Stimulated activated naive B cell treated with anti-CD40 and anti-IgM and Interleukin-4, amounts not matched to agents 10 μg/mL and 1 μg/mL and 100 μg/mL, for 72 hours (primary cell): ENCODE data around the gene CIB2.
A peak's percentile ranks its signal among the peaks of the same experiment; 100 is the strongest.

Experiments used
- ATAC-seq, 2 donors: fragments of 150-1000 bp; cut with Tn5 transposase; replicated peaks; 2 replicates each; pipeline ENCODE4 v1.10.0; 2021; ENCODE audit warnings: moderate library complexity in 1 of 2
- DNase-seq: peaks from one replicate; pipeline ENCODE4 v3.0.0; 2021
- H3K27ac Mint-ChIP-seq: one replicate; pipeline ENCODE4 v1.8.0; 2022; ENCODE audit warnings: mild to moderate bottlenecking, mixed read lengths
- H3K27me3 Mint-ChIP-seq, 2 donors: one replicate each; pipeline ENCODE4 v1.8.0; 2022; ENCODE audit warnings: mixed read lengths in 2 of 2
- H3K36me3 Mint-ChIP-seq, 2 donors: one replicate each; pipeline ENCODE4 v1.8.0; 2022; ENCODE audit warnings: mixed read lengths in 2 of 2, mild to moderate bottlenecking in 1 of 2
- H3K4me1 Mint-ChIP-seq, 2 donors: one replicate each; pipeline ENCODE4 v1.8.0; 2022; ENCODE audit warnings: mixed read lengths in 2 of 2, mild to moderate bottlenecking in 1 of 2
- H3K4me3 Mint-ChIP-seq, 2 donors: one replicate each; pipeline ENCODE4 v1.8.0; 2022; ENCODE audit warnings: mild to moderate bottlenecking in 2 of 2, mixed read lengths in 2 of 2, moderate library complexity in 1 of 2
- H3K9me3 Mint-ChIP-seq, 2 donors: one replicate each; pipeline ENCODE4 v1.8.0; 2022; ENCODE audit warnings: mixed read lengths in 2 of 2, mild to moderate bottlenecking in 1 of 2

CIB2 gene

GRCh38 chr15:78077053-78077870 is 54.0 kb downstream of the CIB2 start, which contains the start of gene TBC1D2B:
Gene TBC1D2B (minus strand): TSS chr15:78077711. CDS start chr15:78077652, 59 bp downstream.
- peak within 1 kb of the TSS; percentile 87 for H3K27ac Mint-ChIP-seq

GRCh38 chr15:78076231-78077052 is 54.8 kb downstream of the CIB2 start:
- Mint-ChIP-seq H3K36me3 (peaks cover 0 to 4% of the 10 kb centered on the region in 2 donors), H3K27me3 (no peaks in the 10 kb centered on the region), H3K27ac (peak overlapping the region; percentile 87), H3K4me3 (peak overlapping the region; percentile 91 to 97), H3K9me3 (no peaks in the 10 kb centered on the region), H3K4me1 (peaks cover 22 to 38% of the 10 kb centered on the region in 2 donors)
- ATAC-seq (peak; percentile 7 to 22), DNase-seq (no peak)

More at GRCh38 chr15:78077053-78077870, 54.0 kb downstream of the CIB2 start, which contains the start of gene TBC1D2B:
- H3K36me3 Mint-ChIP-seq = peaks cover 0 to 4% of the 10 kb centered on the region in 2 donors
- H3K27me3 Mint-ChIP-seq = no peaks in the 10 kb centered on the region
- ATAC-seq (peak; percentile 82 to 89), DNase-seq (peak; percentile 29)
- H3K4me1 Mint-ChIP-seq = peaks cover 20 to 33% of the 10 kb centered on the region in 2 donors
- peak within 1 kb of the TSS; percentile 91 to 97 for H3K4me3 Mint-ChIP-seq
- no peaks in the 10 kb centered on the region for H3K9me3 Mint-ChIP-seq

- Mint-ChIP-seq H3K27me3 (no peaks in the 10 kb centered on the region), H3K27ac (peak overlapping the region; percentile 42), H3K4me1 (peaks cover 24 to 40% of the 10 kb centered on the region in 2 donors), H3K9me3 (no peaks in the 10 kb centered on the region), H3K4me3 (peak overlapping the region; percentile 22 to 39), H3K36me3 (peaks cover 0 to 4% of the 10 kb centered on the region in 2 donors)
- no peak for DNase-seq
- ATAC-seq = no peak
These were observed 55.6 kb downstream of the CIB2 start for GRCh38 chr15:78075490-78076230.

GRCh38 chr15:78073046-78073787 is 58.0 kb downstream of the CIB2 start:
- Mint-ChIP-seq H3K4me3 (no peak overlapping the region), H3K27ac (no peak overlapping the region), H3K9me3 (no peaks in the 10 kb centered on the region), H3K4me1 (peaks cover 35 to 43% of the 10 kb centered on the region in 2 donors), H3K27me3 (no peaks in the 10 kb centered on the region), H3K36me3 (peaks cover 0 to 4% of the 10 kb centered on the region in 2 donors)
- ATAC-seq (no peak), DNase-seq (no peak)

GRCh38 chr15:78072080-78072892 is 59.0 kb downstream of the CIB2 start:
- peaks cover 29 to 48% of the 10 kb centered on the region in 2 donors for H3K4me1 Mint-ChIP-seq

GRCh38 chr15:78071383-78071782 is 59.9 kb downstream of the CIB2 start:
- Mint-ChIP-seq H3K4me3 (no peak overlapping the region), H3K4me1 (peaks cover 23 to 51% of the 10 kb centered on the region in 2 donors), H3K27me3 (no peaks in the 10 kb centered on the region), H3K36me3 (peaks cover 0 to 4% of the 10 kb centered on the region in 2 donors), H3K27ac (no peak overlapping the region), H3K9me3 (no peaks in the 10 kb centered on the region)
- DNase-seq = no peak
- ATAC-seq = no peak

More at GRCh38 chr15:78072080-78072892, 59.0 kb downstream of the CIB2 start:
- Mint-ChIP-seq H3K27me3 (no peaks in the 10 kb centered on the region), H3K36me3 (peaks cover 0 to 4% of the 10 kb centered on the region in 2 donors), H3K9me3 (no peaks in the 10 kb centered on the region), H3K4me3 (no peak overlapping the region), H3K27ac (no peak overlapping the region)
- no peak for ATAC-seq
- DNase-seq = no peak

- peak overlapping the region in 1 of 2 donors; percentile 34 for H3K4me3 Mint-ChIP-seq
- H3K4me1 Mint-ChIP-seq = peaks cover 11 to 43% of the 10 kb centered on the region in 2 donors
- peaks cover 0 to 1% of the 10 kb centered on the region in 2 donors for H3K36me3 Mint-ChIP-seq
- H3K9me3 Mint-ChIP-seq = no peaks in the 10 kb centered on the region
- DNase-seq (no peak), ATAC-seq (no peak)
- H3K27me3 Mint-ChIP-seq = no peaks in the 10 kb centered on the region
- H3K27ac Mint-ChIP-seq = no peak overlapping the region
These were observed 61.1 kb downstream of the CIB2 start for GRCh38 chr15:78070049-78070700.

GRCh38 chr15:78069462-78070029 is 61.7 kb downstream of the CIB2 start:
- Mint-ChIP-seq H3K4me3 (peak overlapping the region; percentile 69 to 75), H3K27ac (peak overlapping the region; percentile 33)
- ATAC-seq = no peak

GRCh38 chr15:78069052-78069414 is 62.2 kb downstream of the CIB2 start:
- Mint-ChIP-seq H3K4me1 (peaks cover 10 to 43% of the 10 kb centered on the region in 2 donors), H3K36me3 (peaks cover 0 to 1% of the 10 kb centered on the region in 2 donors), H3K27ac (peak overlapping the region; percentile 75), H3K9me3 (no peaks in the 10 kb centered on the region), H3K27me3 (no peaks in the 10 kb centered on the region), H3K4me3 (peak overlapping the region; percentile 69 to 75)
- DNase-seq = no peak
- peak; percentile 44 to 52 for ATAC-seq

More at GRCh38 chr15:78069462-78070029, 61.7 kb downstream of the CIB2 start:
- H3K27me3 Mint-ChIP-seq = no peaks in the 10 kb centered on the region
- no peak for DNase-seq
- H3K4me1 Mint-ChIP-seq = peaks cover 10 to 43% of the 10 kb centered on the region in 2 donors
- no peaks in the 10 kb centered on the region for H3K9me3 Mint-ChIP-seq
- H3K36me3 Mint-ChIP-seq = peaks cover 0 to 1% of the 10 kb centered on the region in 2 donors

- H3K27me3 Mint-ChIP-seq = no peaks in the 10 kb centered on the region
- ATAC-seq (no peak), DNase-seq (no peak)
- H3K4me1 Mint-ChIP-seq = peaks cover 10 to 40% of the 10 kb centered on the region in 2 donors
- H3K4me3 Mint-ChIP-seq = no peak overlapping the region
- H3K27ac Mint-ChIP-seq = no peak overlapping the region
- H3K36me3 Mint-ChIP-seq = peaks cover 0 to 1% of the 10 kb centered on the region in 2 donors
- H3K9me3 Mint-ChIP-seq = no peaks in the 10 kb centered on the region
These were observed 63.7 kb downstream of the CIB2 start for GRCh38 chr15:78067328-78068228.
